Measurements from ENCODE around the gene ASXL2.

DNA sequence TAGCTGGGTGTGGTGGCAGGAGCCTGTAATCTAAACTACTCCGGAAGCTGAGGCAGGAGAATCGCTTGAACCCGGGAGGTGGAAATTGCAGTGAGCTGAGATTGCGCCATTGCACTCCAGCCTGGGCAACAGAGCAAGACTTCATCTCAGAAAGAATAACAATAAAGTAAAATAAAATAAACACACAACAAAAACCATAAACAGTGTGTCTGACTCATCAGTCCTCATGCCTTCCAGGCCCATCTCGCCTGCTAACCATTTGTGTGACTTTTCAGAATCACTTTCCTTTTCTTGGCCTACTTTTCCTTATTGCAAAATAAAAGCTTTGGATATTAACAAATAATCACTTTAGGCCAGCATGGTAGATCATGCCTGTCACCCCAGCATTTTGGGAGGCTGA is 42.0 kb upstream of the ASXL2 start:
- TF ChIP-seq, protein P1, sequence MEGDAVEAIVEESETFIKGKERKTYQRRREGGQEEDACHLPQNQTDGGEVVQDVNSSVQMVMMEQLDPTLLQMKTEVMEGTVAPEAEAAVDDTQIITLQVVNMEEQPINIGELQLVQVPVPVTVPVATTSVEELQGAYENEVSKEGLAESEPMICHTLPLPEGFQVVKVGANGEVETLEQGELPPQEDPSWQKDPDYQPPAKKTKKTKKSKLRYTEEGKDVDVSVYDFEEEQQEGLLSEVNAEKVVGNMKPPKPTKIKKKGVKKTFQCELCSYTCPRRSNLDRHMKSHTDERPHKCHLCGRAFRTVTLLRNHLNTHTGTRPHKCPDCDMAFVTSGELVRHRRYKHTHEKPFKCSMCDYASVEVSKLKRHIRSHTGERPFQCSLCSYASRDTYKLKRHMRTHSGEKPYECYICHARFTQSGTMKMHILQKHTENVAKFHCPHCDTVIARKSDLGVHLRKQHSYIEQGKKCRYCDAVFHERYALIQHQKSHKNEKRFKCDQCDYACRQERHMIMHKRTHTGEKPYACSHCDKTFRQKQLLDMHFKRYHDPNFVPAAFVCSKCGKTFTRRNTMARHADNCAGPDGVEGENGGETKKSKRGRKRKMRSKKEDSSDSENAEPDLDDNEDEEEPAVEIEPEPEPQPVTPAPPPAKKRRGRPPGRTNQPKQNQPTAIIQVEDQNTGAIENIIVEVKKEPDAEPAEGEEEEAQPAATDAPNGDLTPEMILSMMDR (conservative IDR thresholded peaks at IDR 0.05; ENCODE audit: low read length), result no peak
- no peak for TF ChIP-seq EZH2phosphoT487 (IDR thresholded peaks at IDR 0.05; ENCODE audit: borderline replicate concordance)
